Mucosa of descending colon (tissue), 3 donors: ENCODE results near the gene RPN1. TPM values are rescaled to one million over a fixed set of nuclear protein-coding genes. Genes with fewer than 3 reads are reported as not detected.

ENCODE experiments used
- ATAC-seq: fragments of 200-7000 bp; cut with Tn5 transposase; one replicate; pipeline ENCODE4 v1.9.1; 2020; ENCODE audit warnings: mild to moderate bottlenecking, moderate library complexity
- DNase-seq, 3 donors: peaks; one replicate each; pipeline ENCODE4 v3.0.0-alpha.2; 2020
- H3K36me3 ChIP-seq: fragments of 200-600 bp; one replicate; pipeline ENCODE4 v1.8.0; 2021; ENCODE audit warnings: low read depth, mild to moderate bottlenecking
- H3K4me1 ChIP-seq: fragments of 200-600 bp; one replicate; pipeline ENCODE4 v1.8.0; 2021; ENCODE audit warnings: low read depth, mild to moderate bottlenecking
- H3K4me3 ChIP-seq: fragments of 200-600 bp; one replicate; pipeline ENCODE4 v1.8.0; 2021; ENCODE audit warnings: mild to moderate bottlenecking
- H3K9me3 ChIP-seq: fragments of 200-600 bp; one replicate; pipeline ENCODE4 v1.8.0; 2021; ENCODE audit warnings: mild to moderate bottlenecking
- intact Hi-C, 2 donors: fragments of 100-400 bp; cut with DNase I in 1 of 2; cut with micrococcal nuclease in 1 of 2; formaldehyde crosslinking; loops; one replicate each; pipeline versions ENCODE4 v1.11.0 to v1.11.1; 2022; cut with DNase I, micrococcal nuclease
- total RNA-seq, 3 donors: library from RNA; stranded (reverse); fragmentation: NEBNext Ultra II Directional in 2 of 3; extraction: Animal tissue kit (Norgen Biotek cat#: 25700) in 2 of 3; gene quantifications; one replicate each; pipeline versions ENCODE4 v1.2.1 to v1.2.4, GENCODE V29; 2021 to 2023
- TF ChIP-seq, protein P1 (sequence below): fragments of 200-600 bp; IDR thresholded peaks from one replicate; pipeline ENCODE4 v1.8.0; 2022; ENCODE audit warnings: antibody characterized with exemption, mild to moderate bottlenecking
- donor health status: DM: no; HTN: no; CAD: no; lungs with moderate emphysema.
- donor health status: DM: no; HTN: no; CAD: no.
- donor health status: DM: no; HTN: yes; CAD: no.

Gene RPN1
- total RNA-seq, 3 donors from 2014 or later: 130 to 219 (median 166) TPM

DNA sequence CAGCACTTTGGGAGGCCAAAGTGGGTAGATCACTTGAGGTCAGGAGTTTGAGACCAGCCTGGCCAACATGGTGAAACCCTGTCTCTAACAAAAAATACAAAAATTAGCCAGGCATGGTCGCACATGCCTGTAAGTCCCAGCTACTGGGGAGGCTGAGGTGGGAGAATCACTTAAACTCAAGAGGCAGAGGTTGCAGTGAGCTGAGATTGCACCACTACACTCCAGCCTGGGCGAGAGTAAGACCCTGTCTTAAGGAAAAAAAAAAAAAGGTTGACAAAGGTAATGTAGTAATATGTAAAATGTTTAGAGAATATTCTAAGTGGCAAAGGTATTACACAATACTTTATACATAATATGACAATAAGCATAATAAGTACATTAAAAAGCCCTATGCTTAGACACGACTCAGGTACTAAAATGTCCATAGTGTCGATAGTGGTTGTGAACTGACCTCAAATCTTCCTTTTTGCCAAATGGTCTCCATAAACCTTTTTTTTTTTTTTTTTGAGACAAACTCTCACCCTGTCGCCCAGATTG lies 16.5 kb downstream of the RPN1 start:
- ATAC-seq: no peak
- intact Hi-C loops: no loop called here
- Histone ChIP-seq H3K4me3 (no peak overlapping the region), H3K4me1 (no peaks in the 10 kb centered on the region), H3K36me3 (peaks cover 3% of the 10 kb centered on the region), H3K9me3 (no peaks in the 10 kb centered on the region)
- no peak for DNase-seq
- TF ChIP-seq, protein P1, sequence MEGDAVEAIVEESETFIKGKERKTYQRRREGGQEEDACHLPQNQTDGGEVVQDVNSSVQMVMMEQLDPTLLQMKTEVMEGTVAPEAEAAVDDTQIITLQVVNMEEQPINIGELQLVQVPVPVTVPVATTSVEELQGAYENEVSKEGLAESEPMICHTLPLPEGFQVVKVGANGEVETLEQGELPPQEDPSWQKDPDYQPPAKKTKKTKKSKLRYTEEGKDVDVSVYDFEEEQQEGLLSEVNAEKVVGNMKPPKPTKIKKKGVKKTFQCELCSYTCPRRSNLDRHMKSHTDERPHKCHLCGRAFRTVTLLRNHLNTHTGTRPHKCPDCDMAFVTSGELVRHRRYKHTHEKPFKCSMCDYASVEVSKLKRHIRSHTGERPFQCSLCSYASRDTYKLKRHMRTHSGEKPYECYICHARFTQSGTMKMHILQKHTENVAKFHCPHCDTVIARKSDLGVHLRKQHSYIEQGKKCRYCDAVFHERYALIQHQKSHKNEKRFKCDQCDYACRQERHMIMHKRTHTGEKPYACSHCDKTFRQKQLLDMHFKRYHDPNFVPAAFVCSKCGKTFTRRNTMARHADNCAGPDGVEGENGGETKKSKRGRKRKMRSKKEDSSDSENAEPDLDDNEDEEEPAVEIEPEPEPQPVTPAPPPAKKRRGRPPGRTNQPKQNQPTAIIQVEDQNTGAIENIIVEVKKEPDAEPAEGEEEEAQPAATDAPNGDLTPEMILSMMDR: no peak

DNA sequence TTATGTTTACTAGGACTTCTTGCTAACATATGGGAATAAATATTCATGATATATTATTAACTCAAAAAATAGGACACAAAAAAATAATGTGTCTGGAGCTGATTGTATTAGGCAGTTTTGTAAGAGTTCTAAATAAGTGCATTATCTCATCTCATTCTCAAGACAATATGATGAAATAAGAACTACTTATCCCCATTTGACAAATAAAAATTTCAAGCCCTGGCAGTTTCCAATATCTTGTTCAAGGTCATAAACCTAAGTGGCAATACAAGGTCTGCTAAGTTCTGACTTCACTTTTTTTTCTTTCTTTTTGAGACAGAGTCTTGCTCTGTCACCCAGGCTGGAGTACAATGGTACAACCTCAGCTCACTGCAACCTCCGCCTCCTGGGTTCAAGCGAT lies 18.3 kb downstream of the RPN1 start:
- Histone ChIP-seq H3K4me1 (no peaks in the 10 kb centered on the region), H3K9me3 (no peaks in the 10 kb centered on the region), H3K36me3 (peaks cover 3% of the 10 kb centered on the region)

DNA sequence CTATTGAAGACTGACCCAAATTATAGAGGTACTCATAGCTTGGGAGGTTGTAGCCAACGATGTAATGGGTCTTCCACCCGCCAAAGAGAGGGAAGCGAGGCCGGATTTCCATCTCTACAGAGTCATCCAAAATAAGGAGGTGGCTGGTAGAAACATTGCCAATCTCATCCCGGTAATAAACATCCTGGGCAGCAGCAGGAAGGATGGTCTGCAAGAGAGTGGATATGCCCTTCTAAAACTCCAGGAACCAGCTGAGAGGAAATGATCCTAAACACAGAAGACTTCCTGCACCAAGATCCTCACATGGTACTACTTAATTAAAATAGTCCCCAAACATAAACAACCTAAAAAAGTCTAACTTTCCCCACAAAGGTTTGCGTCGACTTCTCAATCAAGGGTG lies 20.7 kb downstream of the RPN1 start:
- Histone ChIP-seq H3K4me3 (no peak overlapping the region), H3K9me3 (no peaks in the 10 kb centered on the region), H3K4me1 (no peaks in the 10 kb centered on the region), H3K36me3 (peaks cover 3% of the 10 kb centered on the region)
- DNase-seq: no peak
- intact Hi-C loops: loop anchor here in 1 of 2 donors (10.0 kb wide), 1 partner anchor 165 kb away; no protein-coding TSS in a partner anchor
- TF ChIP-seq, protein P1: no peak
- no peak for ATAC-seq

More for the DNA sequence above, 18.3 kb downstream of the RPN1 start:
- no peak overlapping the region for H3K4me3 ChIP-seq
- no peak for ATAC-seq
- no peak for DNase-seq
- intact Hi-C loops: no loop called here
- TF ChIP-seq, protein P1: no peak

DNA sequence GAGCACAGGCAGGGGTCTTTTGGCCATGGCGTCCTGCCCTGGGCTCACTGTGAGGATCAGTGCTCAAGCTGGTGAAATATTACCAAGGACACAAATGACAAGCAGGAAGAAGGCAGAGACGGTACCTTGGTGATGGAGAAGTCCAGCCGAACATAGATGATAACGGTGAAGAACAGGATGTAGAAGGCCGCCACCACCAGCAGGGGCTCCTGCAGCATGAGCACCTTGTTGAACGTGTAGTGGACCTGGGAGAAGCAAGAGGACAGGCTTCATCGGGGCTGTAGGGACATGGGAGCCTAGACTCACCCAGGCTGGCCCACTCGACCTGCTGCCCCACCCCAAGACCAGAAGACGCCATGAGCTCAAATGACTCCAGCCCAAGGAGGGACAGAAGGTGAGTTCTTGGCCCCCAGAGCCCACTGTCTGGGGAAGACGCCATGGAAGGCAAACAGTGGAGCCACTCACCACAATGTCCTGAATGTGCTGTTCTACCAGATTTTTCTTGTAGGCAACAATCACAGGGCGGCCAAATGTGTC lies 25.1 kb downstream of the RPN1 start:
- TF ChIP-seq, protein P1: no peak
- ATAC-seq: no peak
- Histone ChIP-seq H3K9me3 (no peaks in the 10 kb centered on the region), H3K36me3 (peaks cover 5% of the 10 kb centered on the region), H3K4me3 (no peak overlapping the region), H3K4me1 (no peaks in the 10 kb centered on the region)
- DNase-seq: no peak
- intact Hi-C loops: loop anchor here in 1 of 2 donors (10.0 kb wide), 1 partner anchor 169 kb away; no protein-coding TSS in a partner anchor

DNA sequence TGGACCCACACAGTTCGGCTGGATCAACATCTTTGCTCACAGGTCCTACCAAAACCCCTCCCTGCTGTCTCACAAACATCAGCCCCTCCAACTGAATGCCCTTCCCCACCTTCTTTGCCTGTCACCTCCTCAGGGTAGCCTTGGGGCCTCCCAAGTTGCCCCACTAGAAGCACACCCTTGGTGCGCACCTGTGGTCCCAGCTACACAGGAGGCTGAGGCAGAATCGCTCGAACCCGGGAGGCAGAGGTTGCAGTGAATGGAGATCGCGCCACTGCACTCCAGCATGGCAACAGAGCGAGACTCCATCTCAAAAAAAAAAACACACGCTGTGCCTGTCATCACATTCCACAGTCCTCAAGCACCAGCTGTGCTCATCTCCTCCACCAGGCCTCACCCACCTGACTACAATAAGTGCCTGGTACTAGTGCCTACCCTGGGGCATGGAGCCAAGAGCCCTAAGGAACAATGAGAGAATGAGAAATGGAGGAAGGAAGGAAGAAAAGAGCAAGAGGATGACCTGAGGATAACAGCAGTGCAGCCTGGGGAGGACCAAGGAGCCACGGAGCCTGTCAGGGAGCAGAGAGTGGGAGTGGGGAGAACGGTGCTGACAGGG lies 26.0 kb downstream of the RPN1 start:
- ATAC-seq: no peak
- no peaks in the 10 kb centered on the region for H3K4me1 ChIP-seq
- peaks cover 5% of the 10 kb centered on the region for H3K36me3 ChIP-seq
- intact Hi-C loops: loop anchor here in 1 of 2 donors (10.0 kb wide), 1 partner anchor 170 kb away; no protein-coding TSS in a partner anchor
- TF ChIP-seq, protein P1: no peak
- DNase-seq: no peak
- no peak overlapping the region for H3K4me3 ChIP-seq
- H3K9me3 ChIP-seq: no peaks in the 10 kb centered on the region
